Fibroblast of skin of back (primary cell): Measurements from ENCODE around the gene HSPG2. TPM values are rescaled to one million over a fixed set of nuclear protein-coding genes. Genes with fewer than 3 reads are reported as not detected.
A peak's percentile ranks its signal among the peaks of the same experiment; 100 is the strongest.
"Not testable (repeated sequence)": the region's sequence is repeated elsewhere in the genome, so short reads cannot be mapped to it uniquely, and the experiment has no call there.

Experiments
- DNase-seq: peaks from one replicate; pipeline ENCODE4 v3.0.0-alpha.2; 2013
- polyA plus RNA-seq, 2 experiments: library from polyadenylated mRNA; unstranded; fragments of 120-200 nt; gene quantifications; one replicate each; pipeline ENCODE4 v1.2.1, GENCODE V29; 2013; ENCODE audit not compliant: insufficient read length in 2 of 2

Gene HSPG2
- polyA plus RNA-seq (2013, experiment 1 of 2; ENCODE audit: insufficient read length), result 675 TPM
- polyA plus RNA-seq (2013, experiment 2 of 2; ENCODE audit: insufficient read length), result 838 TPM

DNA sequence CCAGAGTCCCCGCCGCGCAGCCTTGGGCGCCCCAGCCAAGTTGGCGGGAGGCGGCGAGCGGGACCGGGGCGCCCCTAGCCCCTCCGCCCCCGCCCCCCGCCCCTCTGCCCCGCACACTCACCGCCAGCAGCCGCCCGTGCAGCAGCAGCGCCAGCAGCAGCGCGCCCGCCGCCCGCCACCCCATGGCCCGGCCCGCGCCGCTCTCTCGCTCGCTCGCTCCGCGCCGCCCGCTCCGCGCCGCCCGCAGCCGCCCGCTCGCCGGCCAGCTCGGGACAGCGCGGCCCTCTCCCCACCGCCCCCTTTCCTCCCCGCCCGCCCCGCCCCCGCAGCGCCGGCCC lies at the start of gene HSPG2:
TSS of gene HSPG2 (minus strand) at position 277 of the 338 bp plus-strand sequence. CDS start at position 184, 93 bp downstream.
- DNase-seq, result no peak

GRCh38 chr1:21986386-21986785 lies 49.3 kb upstream of the HSPG2 start:
- not testable (repeated sequence) for DNase-seq

GRCh38 chr1:21985893-21986292 lies 48.8 kb upstream of the HSPG2 start:
- DNase-seq, result not testable (repeated sequence)

- not testable (repeated sequence) for DNase-seq
These were observed 46.4 kb upstream of the HSPG2 start for GRCh38 chr1:21983539-21983938.

DNA sequence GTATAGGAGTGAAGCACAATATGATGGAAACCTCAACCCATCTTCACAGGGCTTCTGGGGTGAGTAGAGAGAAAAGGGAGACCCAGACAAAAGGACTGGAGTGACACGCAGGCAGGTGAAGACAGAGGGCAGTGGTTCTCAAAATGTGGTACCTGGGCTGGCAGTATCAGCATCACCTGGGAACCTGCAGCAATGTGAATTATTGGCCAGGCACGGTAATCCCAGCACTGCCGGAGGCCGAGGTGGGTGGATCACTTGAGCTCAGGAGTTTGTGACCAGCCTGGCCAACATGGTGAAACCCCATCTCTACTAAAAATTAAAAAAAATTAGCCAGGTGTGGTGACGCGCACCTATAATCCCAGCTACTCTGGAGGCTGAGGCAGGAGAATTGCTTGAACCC lies 45.0 kb upstream of the HSPG2 start:
- DNase-seq, result not testable (repeated sequence)

- not testable (repeated sequence) for DNase-seq
These were observed 44.1 kb upstream of the HSPG2 start for GRCh38 chr1:21981253-21981652.

GRCh38 chr1:21980515-21981220 lies 43.6 kb upstream of the HSPG2 start:
- DNase-seq, result not testable (repeated sequence)

GRCh38 chr1:21978209-21978608 lies 41.1 kb upstream of the HSPG2 start:
- not testable (repeated sequence) for DNase-seq

DNA sequence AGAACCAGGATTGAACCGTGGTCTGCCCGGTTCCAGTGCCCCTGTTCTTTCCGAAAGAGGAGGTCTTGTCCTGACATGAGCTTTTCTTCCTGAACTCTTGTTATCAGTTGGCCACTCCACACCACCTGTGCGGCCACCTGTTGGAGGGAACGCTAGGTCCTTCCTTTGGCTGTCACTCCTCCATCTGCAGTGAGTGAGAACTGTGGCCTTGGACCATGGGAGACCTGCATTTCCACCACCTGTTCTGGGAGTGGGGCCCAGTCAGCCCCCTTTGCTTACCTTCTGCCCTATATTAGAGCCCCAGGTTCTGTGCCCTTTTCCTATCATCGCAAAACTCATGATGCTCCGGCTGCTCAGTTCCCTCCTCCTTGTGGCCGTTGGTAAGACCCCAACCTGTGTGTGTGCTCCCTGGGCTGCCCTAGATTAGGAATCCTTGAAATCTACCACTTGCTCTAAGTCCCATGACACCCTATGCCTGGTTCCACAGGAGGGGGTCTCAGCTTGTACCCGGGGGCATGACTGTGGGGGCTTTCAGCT lies 39.7 kb upstream of the HSPG2 start, which contains the start of gene CELA3B:
TSS of gene CELA3B (plus strand) at position 320 of the 537 bp plus-strand sequence. CDS start at position 338, 18 bp downstream.
- DNase-seq, result not testable (repeated sequence)

- DNase-seq, result not testable (repeated sequence)
These were observed 38.2 kb upstream of the HSPG2 start for GRCh38 chr1:21975296-21975695.

GRCh38 chr1:21974699-21975098 lies 37.6 kb upstream of the HSPG2 start:
- not testable (repeated sequence) for DNase-seq

GRCh38 chr1:21973948-21974347 lies 36.8 kb upstream of the HSPG2 start:
- DNase-seq, result not testable (repeated sequence)

DNA sequence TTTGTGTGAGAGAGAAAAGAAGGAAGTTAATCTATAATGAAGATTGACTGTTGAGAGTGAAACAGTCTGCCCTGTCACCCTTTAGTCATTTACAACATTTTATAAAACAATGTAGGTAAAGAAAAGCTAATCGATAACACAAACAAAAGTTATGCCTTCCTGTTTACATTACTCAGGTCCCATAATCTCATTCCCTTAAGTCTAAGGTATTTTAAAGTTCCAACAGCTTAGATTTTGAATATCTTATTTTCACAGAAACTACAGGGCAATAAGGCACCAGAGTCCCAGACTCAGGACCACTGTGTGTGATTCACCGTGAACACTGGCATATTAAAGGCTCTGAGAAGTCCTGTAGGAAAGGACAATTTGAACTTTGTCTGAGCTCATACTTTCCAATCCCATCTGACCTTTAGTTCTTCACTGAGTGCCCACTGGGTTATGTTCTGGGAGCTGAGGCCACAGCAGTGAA lies 35.9 kb upstream of the HSPG2 start:
- not testable (repeated sequence) for DNase-seq

DNA sequence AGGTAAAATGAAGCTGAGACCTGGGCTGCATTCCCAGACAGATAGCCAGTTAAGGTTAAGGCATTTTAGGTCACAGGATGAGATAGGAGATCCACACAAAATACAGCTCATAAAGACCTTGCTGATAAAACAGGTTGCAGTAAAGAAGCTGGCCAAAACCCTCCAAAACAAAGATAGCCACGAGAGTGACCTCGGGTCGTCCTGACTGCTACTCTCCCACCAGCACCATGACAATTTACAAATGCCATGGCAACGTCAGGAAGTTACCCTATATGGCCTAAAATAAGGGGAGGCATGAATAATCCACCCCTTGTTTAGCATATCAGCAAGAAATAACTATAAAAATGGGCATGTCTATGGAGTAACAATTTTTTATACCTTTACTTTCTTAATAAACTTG lies 33.4 kb upstream of the HSPG2 start:
- not testable (repeated sequence) for DNase-seq

- DNase-seq, result not testable (repeated sequence)
These were observed 32.0 kb upstream of the HSPG2 start for GRCh38 chr1:21969066-21969465.

- DNase-seq, result not testable (repeated sequence)
These were observed 30.1 kb upstream of the HSPG2 start for GRCh38 chr1:21967216-21967615.

- peak; percentile 84 for DNase-seq
These were observed 29.3 kb upstream of the HSPG2 start for GRCh38 chr1:21966247-21967000.

DNA sequence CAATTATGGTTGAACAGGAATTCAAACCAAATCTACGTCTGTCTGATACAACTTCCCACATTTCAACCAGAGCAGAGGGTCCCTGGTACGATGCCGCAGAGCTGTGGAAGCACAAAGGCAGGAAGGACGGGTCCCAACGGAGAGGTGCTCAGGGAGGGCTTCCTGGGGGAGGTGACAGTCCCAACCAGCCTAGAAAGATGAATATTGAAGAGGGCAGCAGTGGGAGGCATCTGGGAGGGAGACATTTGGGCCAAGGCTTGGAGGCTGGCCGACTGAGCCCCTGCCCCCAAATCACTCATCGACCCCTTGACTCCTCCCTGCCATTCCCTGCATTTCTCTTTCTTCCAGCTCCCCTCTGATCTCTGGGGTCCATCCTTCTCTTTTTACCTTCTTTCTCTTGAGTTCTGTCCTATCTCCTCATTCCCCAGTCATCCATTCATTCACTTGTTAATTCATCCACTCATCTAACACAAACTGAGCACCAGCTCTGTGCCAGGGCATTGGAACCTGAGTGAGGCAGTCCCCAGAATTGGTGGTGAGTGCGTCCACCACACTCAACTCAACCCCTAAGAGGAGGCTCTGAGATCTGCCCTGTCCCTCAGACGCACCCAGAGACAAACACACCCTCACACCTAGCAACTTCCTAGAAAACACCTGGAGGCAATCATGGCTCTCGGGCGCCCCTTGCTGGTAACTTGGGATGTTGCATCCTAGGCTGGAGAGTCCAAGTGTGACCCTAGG lies 26.5 kb upstream of the HSPG2 start:
- peak; percentile 68 for DNase-seq

DNA sequence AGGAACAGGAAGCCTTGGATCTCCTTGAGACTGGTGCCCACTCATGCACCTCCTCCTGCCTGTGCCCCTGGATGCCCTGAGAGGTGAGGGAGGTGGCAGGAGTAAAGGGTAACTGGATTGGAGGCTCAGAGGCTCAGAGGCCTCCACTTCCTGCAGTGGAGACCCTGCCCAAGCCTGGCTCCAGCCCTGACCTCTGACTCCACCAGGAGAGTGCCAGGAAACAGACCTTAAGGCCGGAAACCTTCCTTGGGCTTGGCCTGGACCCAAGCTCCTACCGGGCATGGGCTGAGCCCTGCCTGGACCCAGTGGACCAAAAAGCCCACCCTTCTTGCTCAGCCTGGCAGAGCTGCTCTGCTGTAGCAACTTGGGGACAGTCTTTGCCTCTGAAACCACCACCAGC lies 24.7 kb upstream of the HSPG2 start:
- DNase-seq, result no peak

- no peak for DNase-seq
These were observed 24.2 kb upstream of the HSPG2 start for GRCh38 chr1:21961337-21961736.

- peak; percentile 48 for DNase-seq
These were observed 19.8 kb upstream of the HSPG2 start for GRCh38 chr1:21956720-21957552.
